GM18520 (cell line): ENCODE results near the gene ICA1L.

Experiments
- ATAC-seq: cut with Tn5 transposase; IDR thresholded peaks from one replicate; pipeline ENCODE4 v1.9.1; 2021; ENCODE audit not compliant: unreplicated experiment

Gene ICA1L

GRCh38 chr2:202782940-202783558, 88.5 kb downstream of the ICA1L start:
- no peak for ATAC-seq

GRCh38 chr2:202780514-202781021, 91.0 kb downstream of the ICA1L start:
- ATAC-seq = peak; percentile 98

- ATAC-seq = no peak
Observed at GRCh38 chr2:202778217-202778616, 93.3 kb downstream of the ICA1L start.

GRCh38 chr2:202774104-202774503, 97.5 kb downstream of the ICA1L start:
- ATAC-seq = no peak

- no peak for ATAC-seq
Observed at GRCh38 chr2:202773301-202773973, 98.1 kb downstream of the ICA1L start.

GRCh38 chr2:202771741-202772460, 99.7 kb downstream of the ICA1L start:
- ATAC-seq = no peak

- no peak for ATAC-seq
Observed at GRCh38 chr2:202771336-202771735, 100.2 kb downstream of the ICA1L start.

- ATAC-seq = no peak
Observed at GRCh38 chr2:202769201-202769600, 102.4 kb downstream of the ICA1L start.

GRCh38 chr2:202768273-202768672, 103.3 kb downstream of the ICA1L start:
- no peak for ATAC-seq

GRCh38 chr2:202765436-202765835, 106.1 kb downstream of the ICA1L start:
- ATAC-seq = no peak

- no peak for ATAC-seq
Observed at GRCh38 chr2:202764991-202765390, 106.6 kb downstream of the ICA1L start.

GRCh38 chr2:202763916-202764315, 107.7 kb downstream of the ICA1L start:
- no peak for ATAC-seq

GRCh38 chr2:202762556-202762955, 109.0 kb downstream of the ICA1L start:
- no peak for ATAC-seq

- no peak for ATAC-seq
Observed at GRCh38 chr2:202760848-202761247, 110.7 kb downstream of the ICA1L start.

GRCh38 chr2:202758604-202759003, 113.0 kb downstream of the ICA1L start:
- ATAC-seq = no peak

GRCh38 chr2:202758128-202758527, 113.4 kb downstream of the ICA1L start:
- no peak for ATAC-seq

GRCh38 chr2:202757339-202757738, 114.2 kb downstream of the ICA1L start:
- no peak for ATAC-seq

GRCh38 chr2:202756598-202756997, 115.0 kb downstream of the ICA1L start:
- no peak for ATAC-seq

- ATAC-seq = no peak
Observed at GRCh38 chr2:202754936-202755335, 116.6 kb downstream of the ICA1L start.

GRCh38 chr2:202752071-202752470, 119.5 kb downstream of the ICA1L start:
- ATAC-seq = no peak

- ATAC-seq = no peak
Observed at GRCh38 chr2:202750763-202751427, 120.7 kb downstream of the ICA1L start.
